ENCODE results near the gene UNC93B1. TPM values are rescaled to one million over a fixed set of nuclear protein-coding genes. Genes with fewer than 3 reads are reported as not detected.

Gene UNC93B1
- total RNA-seq, 4 donors from 2014 or later: 16.6 to 38.4 (median 31.6) TPM

DNA sequence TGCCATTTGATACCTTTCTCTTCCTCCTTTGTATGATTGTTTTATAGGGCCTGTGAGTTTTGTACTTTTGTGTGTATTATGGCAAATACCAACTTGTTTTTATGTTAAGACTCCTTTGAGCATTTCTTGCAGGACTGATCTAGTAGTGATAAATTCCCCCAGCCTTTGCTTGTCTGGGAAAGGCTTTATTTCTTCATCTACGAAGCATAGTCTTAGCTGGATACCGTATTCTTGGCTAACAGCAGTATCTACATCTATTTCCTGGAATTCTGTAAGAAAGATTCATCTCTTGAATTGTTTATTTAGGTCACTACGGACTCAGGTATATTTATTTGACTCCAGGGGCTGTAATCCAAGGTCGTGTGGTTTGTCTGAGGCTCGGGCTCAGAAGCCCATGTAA is 20.6 kb upstream of the UNC93B1 start:
- peaks cover 3 to 7% (median 5%) of the 10 kb centered on the region in 4 donors for H3K4me1 ChIP-seq
- intact Hi-C loops (cut with DNase I): no loop called here
- DNase-seq (ENCODE audit: extremely low spot score): no peak
- no peak overlapping the region for H3K4me3 ChIP-seq
- H3K36me3 ChIP-seq: peaks cover 0 to 40% (median 11%) of the 10 kb centered on the region in 4 donors
- H3K9me3 ChIP-seq: peaks cover 0 to 12% (median 0%) of the 10 kb centered on the region in 4 donors
- 84% methylated on average over 5 of the region's 5 CpGs for WGBS
- H3K27ac ChIP-seq (replicated peaks in 1 of 4): no peak overlapping the region
- no peaks in the 10 kb centered on the region for H3K27me3 ChIP-seq
- TF ChIP-seq, protein P1, sequence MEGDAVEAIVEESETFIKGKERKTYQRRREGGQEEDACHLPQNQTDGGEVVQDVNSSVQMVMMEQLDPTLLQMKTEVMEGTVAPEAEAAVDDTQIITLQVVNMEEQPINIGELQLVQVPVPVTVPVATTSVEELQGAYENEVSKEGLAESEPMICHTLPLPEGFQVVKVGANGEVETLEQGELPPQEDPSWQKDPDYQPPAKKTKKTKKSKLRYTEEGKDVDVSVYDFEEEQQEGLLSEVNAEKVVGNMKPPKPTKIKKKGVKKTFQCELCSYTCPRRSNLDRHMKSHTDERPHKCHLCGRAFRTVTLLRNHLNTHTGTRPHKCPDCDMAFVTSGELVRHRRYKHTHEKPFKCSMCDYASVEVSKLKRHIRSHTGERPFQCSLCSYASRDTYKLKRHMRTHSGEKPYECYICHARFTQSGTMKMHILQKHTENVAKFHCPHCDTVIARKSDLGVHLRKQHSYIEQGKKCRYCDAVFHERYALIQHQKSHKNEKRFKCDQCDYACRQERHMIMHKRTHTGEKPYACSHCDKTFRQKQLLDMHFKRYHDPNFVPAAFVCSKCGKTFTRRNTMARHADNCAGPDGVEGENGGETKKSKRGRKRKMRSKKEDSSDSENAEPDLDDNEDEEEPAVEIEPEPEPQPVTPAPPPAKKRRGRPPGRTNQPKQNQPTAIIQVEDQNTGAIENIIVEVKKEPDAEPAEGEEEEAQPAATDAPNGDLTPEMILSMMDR (IDR thresholded peaks at IDR 0.05): no peak
- TF ChIP-seq POLR2AphosphoS5 (IDR thresholded peaks at IDR 0.05): no peak
- TF ChIP-seq EP300 (IDR thresholded peaks at IDR 0.05): no peak
- TF ChIP-seq POLR2A (IDR thresholded peaks at IDR 0.05; ENCODE audit: low read depth): no peak

DNA sequence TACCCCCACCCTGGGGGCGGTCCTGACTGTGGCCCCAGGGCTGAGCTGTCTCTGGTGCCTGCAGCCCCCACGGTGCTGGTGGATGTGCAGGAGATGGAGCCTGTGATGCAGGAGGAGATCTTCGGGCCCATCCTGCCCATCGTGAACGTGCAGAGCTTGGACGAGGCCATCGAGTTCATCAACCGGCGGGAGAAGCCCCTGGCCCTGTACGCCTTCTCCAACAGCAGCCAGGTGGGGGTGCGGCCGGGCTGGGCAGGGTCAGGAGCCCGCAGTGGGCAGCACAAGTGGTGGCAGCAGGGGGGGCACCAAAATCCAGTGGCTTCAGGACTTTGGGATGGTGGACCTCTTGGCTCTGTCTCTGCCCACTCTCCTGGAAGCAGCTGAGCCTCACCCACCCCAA is 18.6 kb upstream of the UNC93B1 start:
- Histone ChIP-seq H3K9me3 (peaks cover 0 to 12% (median 0%) of the 10 kb centered on the region in 4 donors), H3K36me3 (peaks cover 0 to 40% (median 11%) of the 10 kb centered on the region in 4 donors), H3K4me3 (no peak overlapping the region), H3K27me3 (no peaks in the 10 kb centered on the region), H3K4me1 (peaks cover 0 to 1% (median 0%) of the 10 kb centered on the region in 4 donors), H3K27ac (replicated peaks in 1 of 4) (no peak overlapping the region)
- TF ChIP-seq, protein P1 (IDR thresholded peaks at IDR 0.05): no peak
- no peak for TF ChIP-seq POLR2A (IDR thresholded peaks at IDR 0.05; ENCODE audit: low read depth)
- TF ChIP-seq POLR2AphosphoS5 (IDR thresholded peaks at IDR 0.05): no peak
- TF ChIP-seq EP300 (IDR thresholded peaks at IDR 0.05): no peak
- WGBS: no CpG with 5 or more reads among the region's 13 CpGs
- DNase-seq (ENCODE audit: extremely low spot score): no peak
- intact Hi-C loops (cut with DNase I): no loop called here

DNA sequence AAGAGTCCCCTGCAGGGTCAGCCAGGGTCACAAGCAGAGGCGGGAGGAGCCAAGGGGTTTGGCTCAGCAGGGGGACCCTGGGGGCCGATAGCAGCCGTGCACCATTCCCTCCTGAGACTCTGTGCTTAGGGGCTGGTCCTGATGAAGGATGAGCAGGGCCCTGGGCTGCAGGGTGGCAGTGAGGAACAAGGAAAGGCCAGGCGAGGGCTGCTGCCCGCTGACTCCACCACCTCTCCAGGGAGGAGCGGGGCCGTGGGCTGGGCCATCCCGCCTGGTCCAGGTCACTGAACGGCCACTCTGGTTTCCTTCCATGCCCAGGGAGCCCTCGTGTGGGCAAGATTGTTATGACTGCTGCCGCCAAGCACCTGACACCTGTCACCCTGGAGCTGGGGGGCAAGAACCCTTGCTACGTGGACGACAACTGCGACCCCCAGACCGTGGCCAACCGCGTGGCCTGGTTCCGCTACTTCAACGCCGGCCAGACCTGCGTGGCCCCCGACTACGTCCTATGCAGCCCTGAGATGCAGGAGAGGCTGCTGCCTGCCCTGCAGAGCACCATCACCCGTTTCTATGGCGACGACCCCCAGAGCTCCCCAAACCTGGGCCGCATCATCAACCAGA is 17.4 kb upstream of the UNC93B1 start:
- DNase-seq (ENCODE audit: extremely low spot score): no peak
- Histone ChIP-seq H3K4me3 (no peak overlapping the region), H3K27ac (replicated peaks in 1 of 4) (no peak overlapping the region), H3K9me3 (peaks cover 0 to 12% (median 0%) of the 10 kb centered on the region in 4 donors), H3K27me3 (no peaks in the 10 kb centered on the region), H3K4me1 (peaks cover 3 to 13% (median 9%) of the 10 kb centered on the region in 4 donors), H3K36me3 (peaks cover 0 to 32% (median 11%) of the 10 kb centered on the region in 4 donors)
- TF ChIP-seq POLR2AphosphoS5 (IDR thresholded peaks at IDR 0.05) (no peak), POLR2A (IDR thresholded peaks at IDR 0.05; ENCODE audit: low read depth) (no peak), EP300 (IDR thresholded peaks at IDR 0.05) (no peak)
- TF ChIP-seq, protein P1 (IDR thresholded peaks at IDR 0.05): no peak
- WGBS: 54% methylated on average over 4 of the region's 27 CpGs
- intact Hi-C loops (cut with DNase I): no loop called here

DNA sequence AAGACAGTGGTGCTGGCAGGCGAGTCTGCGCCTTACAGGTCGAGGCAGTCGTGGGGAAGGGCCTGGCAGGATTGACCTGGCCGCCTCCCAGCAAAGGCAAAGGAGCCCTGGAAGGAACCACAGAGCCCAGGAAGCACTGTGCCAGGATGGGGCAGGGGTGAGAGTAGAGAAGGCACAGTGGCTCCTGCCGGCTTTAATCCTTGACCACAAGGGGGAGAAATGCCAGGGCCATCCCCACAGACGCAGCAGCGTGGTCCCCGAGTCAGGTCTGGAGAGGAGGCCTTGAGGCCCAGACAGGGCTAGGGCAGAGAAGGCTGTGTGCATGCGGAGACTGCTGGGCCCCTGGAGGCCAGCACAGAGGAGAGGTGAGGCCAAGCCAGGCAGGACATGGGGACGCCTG is 16.7 kb upstream of the UNC93B1 start:
- WGBS: 71% methylated on average over 6 of the region's 11 CpGs
- H3K27ac ChIP-seq (replicated peaks in 1 of 4): no peak overlapping the region
- H3K9me3 ChIP-seq: peaks cover 0 to 12% (median 0%) of the 10 kb centered on the region in 4 donors
- peaks cover 0 to 26% (median 10%) of the 10 kb centered on the region in 4 donors for H3K36me3 ChIP-seq
- no peak overlapping the region for H3K4me3 ChIP-seq
- no peak for DNase-seq (ENCODE audit: extremely low spot score)
- intact Hi-C loops (cut with DNase I): no loop called here
- no peak for TF ChIP-seq POLR2A (IDR thresholded peaks at IDR 0.05; ENCODE audit: low read depth)
- TF ChIP-seq, protein P1 (IDR thresholded peaks at IDR 0.05): peak in 1 of 3 experiments; percentile 19
- H3K4me1 ChIP-seq: peaks cover 3 to 13% (median 9%) of the 10 kb centered on the region in 4 donors
- no peaks in the 10 kb centered on the region for H3K27me3 ChIP-seq

Measured in esophagus muscularis mucosa (tissue), 4 donors.